HG02870 (cell line): ENCODE results near the gene TMPO.
A peak's percentile ranks its signal among the peaks of the same experiment; 100 is the strongest.
"Not testable (repeated sequence)": the region's sequence is repeated elsewhere in the genome, so short reads cannot be mapped to it uniquely, and the experiment has no call there.

Experiments
- ATAC-seq: cut with Tn5 transposase; IDR thresholded peaks from one replicate; pipeline ENCODE4 v1.9.1; 2021; ENCODE audit warnings: mild to moderate bottlenecking, moderate library complexity; ENCODE audit not compliant: unreplicated experiment

The TMPO gene

DNA sequence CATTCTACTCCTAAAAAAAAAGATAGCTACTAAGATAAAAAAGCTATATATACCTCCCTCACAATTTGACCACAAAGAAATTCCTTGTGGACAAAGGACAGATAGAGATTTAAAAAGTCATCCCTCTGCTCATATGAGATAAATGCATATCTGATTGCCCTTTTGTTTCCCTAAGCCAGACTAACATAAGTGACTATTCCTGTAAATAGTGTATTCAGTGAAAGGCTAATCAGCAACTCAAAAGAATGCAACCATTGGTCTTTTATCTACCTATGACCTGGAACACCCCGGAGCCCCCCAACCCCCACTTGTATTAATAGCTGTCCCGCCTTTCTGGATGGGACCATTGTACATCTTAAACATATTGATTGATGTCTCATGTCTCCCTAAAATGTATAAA, 6.3 kb upstream of the TMPO start:
- no peak for ATAC-seq

DNA sequence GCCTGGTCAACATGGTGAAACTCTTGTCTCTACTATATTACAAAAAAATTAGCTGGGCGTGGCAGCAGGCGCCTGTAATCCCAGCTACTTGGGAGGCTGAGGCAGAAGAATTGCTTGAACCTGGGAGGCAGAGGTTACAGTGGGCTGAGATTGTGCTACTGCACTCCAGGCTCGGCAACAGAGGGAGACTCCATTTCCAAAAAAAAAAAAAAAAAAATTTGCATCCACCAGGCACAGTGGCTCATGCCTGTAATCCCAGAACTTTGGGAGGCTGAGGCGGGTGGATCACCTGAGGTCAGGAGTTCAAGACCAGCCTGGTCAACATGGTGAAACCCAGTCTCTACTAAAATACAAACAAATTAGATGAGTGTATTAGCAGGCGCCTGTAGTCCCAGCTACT, 3.6 kb upstream of the TMPO start:
- ATAC-seq, result not testable (repeated sequence)

DNA sequence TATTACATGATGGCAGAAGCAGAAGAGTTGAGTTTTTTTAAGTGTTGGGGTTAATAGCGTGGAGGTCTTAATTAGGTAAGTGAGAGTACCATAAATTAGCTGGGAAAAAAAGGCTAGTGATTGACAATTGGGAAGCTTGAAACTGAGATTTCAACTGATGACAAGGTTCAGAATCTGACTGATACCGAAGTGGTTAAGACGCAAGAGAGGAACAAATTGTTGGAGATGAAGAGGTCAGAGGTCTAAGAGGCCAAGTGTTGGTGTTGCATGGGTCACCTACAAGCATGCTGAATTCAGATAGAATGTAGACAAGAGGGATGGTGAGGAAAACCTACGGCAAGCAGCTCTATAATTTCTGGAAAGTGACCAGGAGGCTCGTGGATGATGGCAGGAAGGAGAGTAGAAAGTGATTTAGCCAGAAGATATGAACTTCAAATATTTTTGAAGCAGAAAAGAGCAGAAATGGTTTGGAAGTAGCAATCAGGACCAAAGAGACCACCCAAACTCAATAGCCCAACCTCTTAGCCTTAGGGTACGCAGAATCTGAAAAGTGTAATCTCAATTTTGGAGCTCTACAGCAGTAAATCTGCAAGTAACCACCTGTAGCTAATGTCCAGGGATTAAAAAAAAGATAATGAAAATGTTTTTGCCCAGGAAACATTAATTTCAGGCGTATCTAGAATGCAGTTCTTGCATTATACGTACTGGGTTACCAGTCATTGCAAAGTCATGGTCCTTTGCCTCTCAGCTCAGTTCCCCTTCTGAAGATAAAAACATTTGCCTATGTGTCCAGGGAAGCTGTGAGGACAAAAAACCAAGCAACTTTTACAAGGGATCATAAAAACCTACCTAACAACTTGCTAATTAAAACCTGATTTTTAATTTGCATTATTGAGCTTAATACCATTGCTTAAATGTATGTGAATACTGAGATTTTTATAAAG, 1.7 kb upstream of the TMPO start:
- no peak for ATAC-seq

DNA sequence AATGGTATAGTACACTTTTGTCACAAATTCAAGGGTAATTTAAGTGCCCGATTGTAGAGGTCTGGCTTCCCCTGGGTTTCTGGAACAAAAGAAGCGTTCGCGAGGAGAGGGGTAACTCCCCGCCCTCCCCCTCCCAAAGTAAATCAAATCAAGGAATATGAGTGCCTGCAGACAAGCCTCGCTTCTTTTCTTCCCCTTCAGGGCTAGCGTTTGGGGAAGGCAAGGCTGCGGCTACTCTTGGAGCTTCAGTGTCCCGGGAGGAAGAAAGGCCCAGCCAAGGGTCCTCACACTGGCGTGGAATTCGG, 456 bp upstream of the TMPO start:
- ATAC-seq, result no peak

DNA sequence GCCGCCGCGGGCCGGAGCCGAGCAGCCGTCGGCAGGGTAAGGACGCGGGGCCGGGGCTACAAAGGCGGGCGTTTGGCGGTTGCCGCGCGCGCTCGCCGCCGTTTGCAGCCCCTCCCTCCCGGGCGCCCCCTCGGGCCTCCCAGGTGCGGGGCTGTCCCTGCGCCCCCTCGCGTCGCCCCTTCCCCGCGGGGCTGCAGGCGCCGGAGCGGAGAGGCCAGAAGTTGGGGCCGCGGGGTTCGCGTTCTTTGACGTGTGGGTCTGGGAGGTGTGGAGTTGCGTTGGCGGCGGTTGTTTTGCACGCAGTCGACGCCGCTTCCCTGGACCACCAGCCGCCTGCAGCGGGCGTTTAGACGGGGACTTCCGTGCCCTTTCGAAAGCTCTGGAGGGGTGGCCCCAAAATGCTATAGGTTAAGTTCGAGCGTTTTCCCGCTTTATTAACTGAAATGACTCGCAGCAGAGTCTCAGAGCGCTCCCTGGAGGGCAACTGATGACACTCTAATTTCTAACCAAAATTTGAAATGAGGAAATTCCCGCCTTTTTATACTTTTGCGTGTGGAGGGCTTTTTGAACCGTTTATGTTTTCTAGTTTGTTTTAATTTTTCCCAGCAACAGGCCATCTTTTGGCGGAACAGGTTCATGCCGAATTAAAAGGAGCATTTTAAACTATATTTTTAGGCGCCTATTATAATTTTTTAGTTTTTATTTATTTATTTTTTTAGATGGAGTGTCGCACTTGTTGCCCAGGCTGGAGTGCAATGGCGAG, 902 bp downstream of the TMPO start:
- ATAC-seq, result peak; percentile 54

DNA sequence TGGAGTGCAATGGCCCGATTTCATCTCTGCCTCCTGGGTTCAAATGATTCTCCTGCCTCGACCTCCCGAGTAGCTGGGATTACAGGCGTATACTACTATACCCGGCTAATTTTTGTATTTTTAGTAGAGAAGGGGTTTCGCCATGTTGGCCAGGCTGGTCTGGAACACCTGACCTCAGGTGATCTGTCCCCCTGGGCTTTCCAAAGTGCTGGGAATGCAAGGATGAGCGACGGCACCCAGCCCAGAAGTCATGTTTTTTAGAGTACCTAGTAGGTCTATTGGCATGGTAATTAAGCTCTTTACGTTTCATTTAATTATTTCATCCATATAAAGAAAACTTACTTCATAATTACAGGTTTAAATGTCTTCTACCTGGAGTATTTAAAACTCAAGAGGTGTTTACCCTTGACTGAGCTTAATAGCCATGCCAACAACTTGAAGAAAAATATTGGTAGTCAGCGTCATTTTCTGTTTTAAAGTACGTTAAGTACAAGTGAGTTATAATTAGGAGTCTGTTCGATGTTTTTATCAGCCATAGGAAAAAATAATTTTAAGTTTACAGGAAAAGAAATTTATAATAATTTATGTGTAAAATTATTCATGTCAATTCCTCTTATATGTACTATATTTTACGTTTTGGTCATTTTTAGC, 4.0 kb downstream of the TMPO start:
- ATAC-seq, result no peak

DNA sequence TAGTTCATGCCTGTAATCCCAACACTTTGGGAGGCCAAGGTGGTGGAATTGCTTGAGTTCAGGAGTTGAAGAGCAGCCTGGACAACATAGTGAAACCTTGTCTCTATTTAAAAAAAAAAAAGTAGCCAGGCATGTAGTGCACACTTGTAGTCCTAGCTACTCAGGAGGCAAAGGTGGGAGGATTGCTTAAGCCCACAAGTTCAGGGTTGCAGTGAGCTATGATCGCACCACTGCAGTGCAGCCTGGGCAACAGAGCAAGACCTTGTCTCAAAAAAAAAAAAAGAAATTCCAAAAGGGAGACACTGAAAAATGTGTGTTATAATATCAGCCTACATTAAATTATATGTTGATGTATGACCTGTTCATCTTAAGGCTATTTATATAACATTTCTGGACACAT, 14.7 kb downstream of the TMPO start:
- ATAC-seq, result no peak

DNA sequence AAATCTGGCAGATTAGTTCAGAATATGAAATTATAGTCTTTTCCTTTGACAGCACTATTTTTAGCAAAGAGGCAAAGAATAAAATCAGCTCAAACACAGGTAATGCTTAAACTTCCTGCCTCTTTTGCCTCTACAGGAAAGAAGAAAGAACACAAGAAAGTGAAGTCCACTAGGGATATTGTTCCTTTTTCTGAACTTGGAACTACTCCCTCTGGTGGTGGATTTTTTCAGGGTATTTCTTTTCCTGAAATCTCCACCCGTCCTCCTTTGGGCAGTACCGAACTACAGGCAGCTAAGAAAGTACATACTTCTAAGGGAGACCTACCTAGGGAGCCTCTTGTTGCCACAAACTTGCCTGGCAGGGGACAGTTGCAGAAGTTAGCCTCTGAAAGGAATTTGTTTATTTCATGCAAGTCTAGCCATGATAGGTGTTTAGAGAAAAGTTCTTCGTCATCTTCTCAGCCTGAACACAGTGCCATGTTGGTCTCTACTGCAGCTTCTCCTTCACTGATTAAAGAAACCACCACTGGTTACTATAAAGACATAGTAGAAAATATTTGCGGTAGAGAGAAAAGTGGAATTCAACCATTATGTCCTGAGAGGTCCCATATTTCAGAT, 17.4 kb downstream of the TMPO start:
- ATAC-seq, result no peak

DNA sequence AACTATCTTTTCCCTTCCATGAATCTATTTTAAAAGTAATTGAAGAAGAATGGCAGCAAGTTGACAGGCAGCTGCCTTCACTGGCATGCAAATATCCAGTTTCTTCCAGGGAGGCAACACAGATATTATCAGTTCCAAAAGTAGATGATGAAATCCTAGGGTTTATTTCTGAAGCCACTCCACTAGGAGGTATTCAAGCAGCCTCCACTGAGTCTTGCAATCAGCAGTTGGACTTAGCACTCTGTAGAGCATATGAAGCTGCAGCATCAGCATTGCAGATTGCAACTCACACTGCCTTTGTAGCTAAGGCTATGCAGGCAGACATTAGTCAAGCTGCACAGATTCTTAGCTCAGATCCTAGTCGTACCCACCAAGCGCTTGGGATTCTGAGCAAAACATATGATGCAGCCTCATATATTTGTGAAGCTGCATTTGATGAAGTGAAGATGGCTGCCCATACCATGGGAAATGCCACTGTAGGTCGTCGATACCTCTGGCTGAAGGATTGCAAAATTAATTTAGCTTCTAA, 18.4 kb downstream of the TMPO start:
- ATAC-seq, result no peak

DNA sequence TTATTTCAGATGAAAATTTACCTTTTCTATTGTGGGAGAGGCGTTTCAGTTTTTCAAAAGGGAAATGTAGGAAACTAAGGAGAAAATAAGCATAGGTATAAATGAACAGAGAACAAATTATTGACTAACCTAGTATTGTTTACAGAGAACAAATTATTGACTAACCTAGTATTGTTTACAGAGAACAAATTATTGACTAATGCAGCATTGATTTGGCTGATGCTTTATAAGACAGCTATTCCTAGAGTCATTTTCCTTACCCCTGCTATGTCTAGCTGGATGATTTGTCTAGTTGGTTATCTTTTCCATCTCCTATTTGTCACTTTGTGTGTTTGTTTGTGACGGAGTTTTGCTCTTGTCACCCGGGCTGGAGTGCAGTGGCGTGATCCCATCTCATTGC, 22.6 kb downstream of the TMPO start:
- ATAC-seq, result no peak

DNA sequence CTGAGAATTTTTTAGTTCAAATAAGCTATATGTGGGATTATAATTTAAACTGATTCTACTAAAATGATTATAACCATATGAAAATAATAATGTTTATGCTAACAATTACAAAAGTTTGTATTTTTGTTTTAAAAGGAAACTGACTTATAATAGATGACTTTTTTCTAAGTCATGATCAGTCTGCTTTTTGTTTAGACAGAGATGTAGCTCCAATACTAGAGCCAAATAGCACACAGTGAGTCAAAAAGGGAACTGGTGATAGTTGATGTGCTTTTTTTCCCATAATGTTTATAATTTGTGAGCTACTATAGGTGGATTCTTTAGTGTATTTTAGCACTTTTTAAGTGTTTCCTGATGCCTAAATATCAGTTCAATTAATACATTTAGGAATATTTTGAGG, 28.3 kb downstream of the TMPO start:
- ATAC-seq, result peak; percentile 52

DNA sequence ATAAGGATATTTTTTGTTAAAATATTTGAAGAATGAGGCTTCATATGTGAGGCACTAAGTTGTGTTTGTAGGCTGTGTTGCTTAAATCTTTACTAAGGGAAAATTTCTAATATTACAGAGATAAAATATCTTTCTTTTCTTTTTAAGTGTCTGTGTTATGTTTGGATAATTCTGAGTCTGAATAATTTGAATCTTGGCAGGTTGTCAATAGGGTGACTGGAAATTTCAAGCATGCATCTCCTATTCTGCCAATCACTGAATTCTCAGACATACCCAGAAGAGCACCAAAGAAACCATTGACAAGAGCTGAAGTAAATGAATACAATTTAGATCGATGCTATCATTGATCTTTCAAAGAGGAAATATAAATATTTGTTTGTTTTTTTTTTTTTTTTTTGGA, 29.4 kb downstream of the TMPO start:
- no peak for ATAC-seq

DNA sequence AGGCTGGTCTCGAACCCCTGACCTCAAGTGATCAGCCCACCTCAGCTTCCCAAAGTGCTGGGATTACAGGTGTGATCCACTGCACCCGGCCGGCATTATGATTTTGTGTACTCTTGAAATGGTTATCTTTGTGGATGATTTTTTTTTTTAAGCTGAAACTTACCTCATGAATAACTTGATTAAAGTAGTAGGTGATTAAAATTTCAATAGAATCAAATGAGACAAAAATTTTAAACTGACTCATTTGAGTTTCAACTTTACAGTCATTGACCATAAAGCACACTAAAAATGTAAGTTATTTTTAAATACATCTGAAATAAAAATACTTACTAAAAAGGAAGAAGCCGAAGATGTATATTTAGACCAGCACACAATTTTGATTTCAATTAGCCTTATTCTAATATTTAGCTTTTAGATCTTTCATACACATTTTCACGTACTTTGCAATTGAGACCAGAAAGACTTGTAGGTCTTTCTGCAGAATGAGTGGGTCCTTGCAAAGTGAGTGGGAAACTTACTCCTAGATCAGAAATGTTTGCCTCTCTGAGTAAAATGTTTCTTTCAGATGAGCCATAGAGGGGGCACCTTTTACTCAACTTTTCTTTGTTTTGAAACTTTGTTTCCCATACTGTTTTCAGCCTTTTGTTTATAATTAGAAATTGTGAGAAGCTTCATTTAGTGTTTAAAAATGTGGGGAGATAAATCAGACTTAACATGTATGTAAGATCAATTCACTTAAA, 34.2 kb downstream of the TMPO start:
- ATAC-seq, result no peak

DNA sequence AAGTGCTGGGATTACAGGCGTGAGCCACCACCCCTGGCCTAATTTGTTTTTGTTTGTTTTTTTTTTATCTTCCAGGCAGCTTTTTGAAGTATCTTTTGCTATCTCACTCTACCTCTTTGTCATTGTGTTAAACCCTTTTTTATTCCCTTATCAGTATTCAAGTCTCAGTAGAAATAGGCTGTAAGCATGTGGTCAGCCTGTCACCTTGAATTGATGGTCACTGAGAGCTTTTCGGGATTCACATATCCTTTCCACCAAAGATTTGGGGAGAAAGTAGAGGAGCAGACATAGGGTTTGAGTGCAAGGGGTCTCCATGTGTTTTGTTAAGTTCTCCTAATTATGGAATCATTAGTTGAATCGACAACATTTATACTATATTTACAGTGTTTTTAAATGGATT, 36.4 kb downstream of the TMPO start:
- ATAC-seq, result no peak

DNA sequence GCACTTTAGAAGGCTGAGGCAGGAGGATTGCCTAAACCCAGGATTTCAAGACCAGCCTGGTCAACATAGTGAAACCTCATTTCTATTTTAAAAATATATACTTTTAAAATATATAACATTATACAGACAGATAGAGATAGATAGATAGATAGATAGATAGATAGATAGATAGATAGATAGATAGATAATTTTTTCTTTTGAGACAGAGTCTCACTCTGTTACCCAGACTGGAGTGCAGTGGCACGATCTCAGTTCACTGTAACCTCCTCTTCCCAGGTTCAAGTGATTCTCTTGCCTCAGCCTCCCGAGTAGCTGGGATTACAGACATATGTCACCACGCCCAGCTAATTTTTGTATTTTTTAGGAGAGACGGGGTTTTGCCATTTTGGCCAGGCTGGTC, 42.7 kb downstream of the TMPO start:
- ATAC-seq, result not testable (repeated sequence)

DNA sequence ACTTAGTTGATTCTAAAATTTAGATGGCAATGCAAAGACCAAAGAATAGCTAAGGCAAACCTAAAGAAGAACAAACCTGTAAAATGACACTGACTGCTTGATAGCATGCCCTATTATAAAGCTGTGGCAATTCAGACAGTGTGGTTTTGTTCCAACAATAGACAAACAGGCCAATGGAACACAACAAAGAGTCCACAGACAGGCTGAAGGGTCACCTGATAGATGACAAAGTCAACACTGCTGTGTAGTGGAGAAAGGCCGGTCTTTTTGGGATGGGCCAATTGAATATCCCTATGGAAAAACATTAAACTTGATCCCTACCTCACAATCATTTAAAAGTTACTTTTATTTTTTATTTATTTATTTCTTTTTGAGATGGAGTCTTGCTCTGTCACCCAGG, 44.3 kb downstream of the TMPO start:
- ATAC-seq, result no peak

DNA sequence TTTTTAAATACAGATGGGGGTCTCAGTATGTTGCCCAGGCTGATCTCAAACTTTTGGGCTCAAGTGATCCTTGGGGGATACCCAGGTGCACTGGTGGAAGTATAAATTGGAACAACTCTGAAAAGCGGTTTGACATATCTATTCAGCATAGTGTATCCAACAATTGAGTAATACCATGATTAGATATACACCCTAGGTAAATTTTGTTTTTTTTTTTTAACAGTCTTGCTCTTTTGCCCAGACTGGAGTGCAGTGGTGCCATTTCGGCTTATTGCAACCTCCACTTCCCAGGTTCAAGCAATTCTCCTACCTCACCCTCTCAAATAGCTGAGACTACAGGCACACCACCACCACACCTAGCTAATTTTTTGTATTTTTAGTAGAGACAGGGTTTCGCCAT, 46.5 kb downstream of the TMPO start:
- ATAC-seq, result no peak

DNA sequence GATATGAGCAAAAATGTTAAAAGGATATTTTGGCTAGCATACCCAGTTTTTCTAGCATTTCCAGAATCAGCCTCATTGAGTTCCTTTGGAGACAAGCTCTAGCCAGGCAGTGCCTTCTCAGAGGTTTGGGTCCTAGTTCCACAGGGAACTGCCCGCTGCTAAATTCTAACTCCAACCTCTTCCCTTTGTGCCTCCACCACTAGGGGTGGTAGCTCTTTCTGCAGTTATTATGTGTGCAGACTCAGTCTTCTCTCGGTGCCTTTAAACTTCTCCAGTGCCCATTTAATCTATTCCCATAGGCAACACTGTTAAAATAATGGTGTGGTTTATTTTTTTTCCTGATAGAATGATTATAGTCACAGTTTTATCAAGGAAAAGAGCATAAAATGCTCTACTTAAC, 56.6 kb downstream of the TMPO start:
- no peak for ATAC-seq

DNA sequence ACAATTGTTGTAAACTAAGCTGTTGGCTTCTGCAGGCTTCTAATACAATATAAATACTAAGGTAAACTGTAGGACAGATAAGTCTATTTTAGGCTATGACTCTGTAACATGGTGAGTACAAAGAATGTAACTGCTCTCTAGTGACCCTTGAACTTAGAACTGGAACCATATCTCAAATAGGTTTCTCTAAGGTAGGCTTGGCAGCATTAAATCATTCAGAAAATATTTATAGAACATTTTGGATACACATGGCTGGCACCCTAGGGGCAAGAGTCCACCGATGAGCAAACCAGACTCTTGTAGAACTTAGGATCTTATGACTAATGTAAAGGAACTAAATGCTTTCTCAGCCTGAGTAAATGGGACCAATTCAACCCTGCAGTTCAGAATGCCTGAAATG, 58.7 kb downstream of the TMPO start:
- ATAC-seq, result no peak

DNA sequence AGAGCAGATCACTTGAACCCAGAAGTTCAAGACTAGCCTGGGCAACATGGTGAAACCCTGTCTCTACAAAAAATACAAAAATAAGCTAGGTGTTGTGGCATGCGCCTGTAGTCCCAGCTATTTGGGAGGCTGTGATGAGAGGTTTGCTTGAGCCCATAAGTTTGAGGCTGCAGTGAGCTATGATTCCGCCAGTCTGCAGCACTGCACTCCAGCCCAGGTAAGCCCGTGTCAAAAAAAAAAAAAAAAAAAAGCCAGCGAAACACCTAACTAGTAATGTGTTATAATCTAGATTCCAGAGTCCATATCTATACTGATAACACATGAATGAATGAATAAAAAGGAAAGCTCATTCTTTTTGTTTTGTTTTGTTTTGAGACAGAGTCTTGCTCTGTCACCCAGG, 59.6 kb downstream of the TMPO start:
- ATAC-seq, result no peak

DNA sequence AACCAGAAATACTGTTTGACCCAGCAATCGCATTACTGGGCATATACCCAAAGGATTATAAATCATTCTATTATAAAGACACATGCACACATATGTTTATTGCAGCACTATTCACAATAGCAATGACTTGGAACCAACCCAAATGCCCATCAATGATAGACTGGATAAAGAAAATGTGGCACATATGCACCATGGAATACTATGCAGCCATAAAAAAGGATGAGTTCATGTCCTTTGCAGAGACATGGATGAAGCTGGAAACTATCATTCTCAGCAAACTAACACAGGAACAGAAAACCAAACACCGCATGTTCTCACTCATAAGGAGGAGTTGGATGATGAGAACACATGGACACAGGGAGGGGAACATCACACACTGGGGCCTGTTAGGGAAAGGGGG, 61.4 kb downstream of the TMPO start:
- not testable (repeated sequence) for ATAC-seq
